A549 (cell line): ENCODE measurements around the gene FOXQ1. TPM values are rescaled to one million over a fixed set of nuclear protein-coding genes. Genes with fewer than 3 reads are reported as not detected.
A peak's percentile ranks its signal among the peaks of the same experiment; 100 is the strongest.

Experiments used
- ATAC-seq, 2 experiments: fragments of 200-7000 bp in 1 of 2; fragments of >200 bp in 1 of 2; cut with Nextera tagmentation in 1 of 2; cut with Tn5 transposase in 1 of 2; 3 replicates each; pipeline versions ENCODE4 v1.8.0 to v1.9.1; 2018 to 2020; ENCODE audit warnings: mild to moderate bottlenecking in 1 of 2, moderate library complexity in 1 of 2
- CTCF ChIA-PET: fragments of 300-600 bp; sonication (Branson Sonifier 250); formaldehyde crosslinking; extraction: SDS; loops from one replicate; lab custom pipeline; 2021; ENCODE audit warnings: antibody characterized with exemption, inconsistent platforms; lab: Yijun Ruan, JAX
- POLR2A ChIA-PET: fragments of 350-600 bp; formaldehyde crosslinking; extraction: SDS; loops from one replicate; lab custom pipeline; 2021; ENCODE audit warnings: antibody characterized with exemption, inconsistent platforms; lab: Yijun Ruan, JAX
- DNase-seq, 2 experiments: peaks; one replicate each; pipeline versions ENCODE4 v3.0.0 to v3.0.0-alpha.2; 2011 to 2016; ENCODE audit warnings: low read depth in 1 of 2, low spot score in 1 of 2
- FAIRE-seq: peaks from 2 replicates; lab custom pipeline; 2011; peaks lifted over from hg19 to GRCh38; lab: Jason Lieb, UNC
- H3K27ac ChIP-seq, 2 experiments: fragments of >200 bp; sonication (Bioruptor Twin); formaldehyde crosslinking; 3 replicates each; pipeline ENCODE4 v1.5.1; 2016 to 2017
- H3K4me1 ChIP-seq: fragments of >200 bp; sonication (Bioruptor Twin); formaldehyde crosslinking; 3 replicates; pipeline ENCODE4 v1.6.1; 2016
- H3K4me2 ChIP-seq: fragments of >200 bp; sonication (Bioruptor Twin); formaldehyde crosslinking; 3 replicates; pipeline ENCODE4 v1.6.1; 2016
- H3K4me3 ChIP-seq: fragments of >200 bp; sonication (Bioruptor Twin); formaldehyde crosslinking; 3 replicates; pipeline ENCODE4 v1.5.1; 2016
- H3K9me3 ChIP-seq: fragments of >200 bp; sonication (Bioruptor Twin); formaldehyde crosslinking; 3 replicates; pipeline ENCODE4 v1.6.1; 2016
- CBX2 ChIP-seq: fragments of 200-600 bp; sonication (generic); IDR thresholded peaks from 2 replicates; pipeline ENCODE4 v1.6.1; 2016; ENCODE audit warnings: low read depth, mild to moderate bottlenecking, borderline replicate concordance
- FOSB ChIP-seq: fragments of 250-450 bp; sonication (Bioruptor Pico); IDR thresholded peaks from 2 replicates; pipeline ENCODE4 v1.5.0; 2020; ENCODE audit warnings: mild to moderate bottlenecking, moderate library complexity
- FOSL2 ChIP-seq, 2 experiments: fragments of 450-650 bp in 1 of 2; fragments of >200 bp in 1 of 2; sonication (Bioruptor Twin) in 1 of 2; formaldehyde crosslinking; IDR thresholded peaks; 2 replicates each; pipeline versions ENCODE4 v1.5.0 to v1.6.1; 2016 to 2020; ENCODE audit warnings: mild to moderate bottlenecking in 1 of 2, moderate library complexity in 1 of 2
- FOXS1 ChIP-seq: fragments of 250-450 bp; sonication (Bioruptor Pico); IDR thresholded peaks from 2 replicates; pipeline ENCODE4 v1.5.0; 2020; ENCODE audit warnings: mild to moderate bottlenecking, moderate library complexity
- GATA3 ChIP-seq: IDR thresholded peaks from 2 replicates; pipeline ENCODE4 v1.6.1; 2012; ENCODE audit warnings: borderline replicate concordance
- JUN ChIP-seq, 2 experiments: fragments of >200 bp; sonication (Bioruptor Twin); formaldehyde crosslinking; IDR thresholded peaks; 2 replicates in 1 of 2; 3 replicates in 1 of 2; pipeline ENCODE4 v1.6.1; 2016 to 2017
- JUNB ChIP-seq: fragments of >200 bp; sonication (Bioruptor Twin); formaldehyde crosslinking; IDR thresholded peaks from 2 replicates; pipeline ENCODE4 v1.6.1; 2016
- MAZ ChIP-seq: fragments of 150-350 bp; IDR thresholded peaks from 2 replicates; pipeline ENCODE4 v1.6.1; 2014; ENCODE audit warnings: antibody characterized with exemption, low read depth, low read length, borderline replicate concordance
- NFE2L2 ChIP-seq: fragments of 150-350 bp; conservative IDR thresholded peaks from 2 replicates; pipeline ENCODE4 v1.6.1; 2014; ENCODE audit warnings: low read length
- NPAS2 ChIP-seq: fragments of 250-450 bp; sonication (Bioruptor Pico); IDR thresholded peaks from 2 replicates; pipeline ENCODE4 v1.8.0; 2022; ENCODE audit warnings: mild to moderate bottlenecking, moderate library complexity, borderline replicate concordance
- RARB ChIP-seq: fragments of 250-450 bp; sonication (Bioruptor Pico); IDR thresholded peaks from 2 replicates; pipeline ENCODE4 v1.8.0; 2021; ENCODE audit warnings: mild to moderate bottlenecking, moderate library complexity
- RFX5 ChIP-seq: fragments of 450-650 bp; IDR thresholded peaks from 2 replicates; pipeline ENCODE4 v1.7.1; 2014; ENCODE audit warnings: antibody characterized with exemption, mild to moderate bottlenecking, moderate library complexity
- ZSCAN20 ChIP-seq: fragments of 250-450 bp; sonication (Bioruptor Pico); IDR thresholded peaks from 2 replicates; pipeline ENCODE4 v1.8.0; 2022; ENCODE audit warnings: mild to moderate bottlenecking, moderate library complexity
- WGBS: methylation state at CpG from one replicate; pipeline ENCODE4 v1.1.6; 2017; ENCODE audit errors: missing lambda C conversion rate; 5-methylcytosine and 5-hydroxymethylcytosine counted together
- polyA plus RNA-seq, 4 experiments: library from polyadenylated mRNA; depleted of rRNA in 3 of 4; stranded (reverse); fragments of >200 nt; fragmentation: RNase III in 1 of 4; extraction: RNeasy Plus Mini Kit Qiagen cat#74134 plus additional on column Dnase treatment in 1 of 4; gene quantifications; 2 replicates in 3 of 4; 3 replicates in 1 of 4; pipeline ENCODE4 v1.2.3, GENCODE V29; 2011 to 2017
- TF ChIP-seq, protein P1 (sequence below): fragments of 250-450 bp; sonication (Bioruptor Pico); IDR thresholded peaks from 2 replicates; pipeline ENCODE4 v1.5.0; 2021; ENCODE audit warnings: mild to moderate bottlenecking, moderate library complexity, borderline replicate concordance
- TF ChIP-seq, protein P2 (sequence below): fragments of >200 bp; sonication (Bioruptor Twin); formaldehyde crosslinking; IDR thresholded peaks from 3 replicates; pipeline ENCODE4 v1.6.1; 2016
- TF ChIP-seq, protein P3 (sequence below): fragments of >200 bp; sonication (Bioruptor Twin); formaldehyde crosslinking; IDR thresholded peaks from 2 replicates; pipeline ENCODE4 v1.6.1; 2016
- TF ChIP-seq, protein P4 (sequence below): IDR thresholded peaks from 2 replicates; pipeline ENCODE4 v1.6.1; 2012; ENCODE audit warnings: low read depth, borderline replicate concordance
- TF ChIP-seq, protein P5 (sequence below): IDR thresholded peaks from 2 replicates; pipeline ENCODE4 v1.6.1; 2012
- TF ChIP-seq, protein P6 (sequence below): fragments of 250-450 bp; sonication (Bioruptor Pico); IDR thresholded peaks from 2 replicates; pipeline ENCODE4 v1.5.0; 2020; ENCODE audit warnings: low read depth, mild to moderate bottlenecking, moderate library complexity

Gene FOXQ1
- polyA plus RNA-seq, 2 of the 4 experiments (the other 2 are of a cell fraction) = 3.5 to 3.6 TPM

DNA sequence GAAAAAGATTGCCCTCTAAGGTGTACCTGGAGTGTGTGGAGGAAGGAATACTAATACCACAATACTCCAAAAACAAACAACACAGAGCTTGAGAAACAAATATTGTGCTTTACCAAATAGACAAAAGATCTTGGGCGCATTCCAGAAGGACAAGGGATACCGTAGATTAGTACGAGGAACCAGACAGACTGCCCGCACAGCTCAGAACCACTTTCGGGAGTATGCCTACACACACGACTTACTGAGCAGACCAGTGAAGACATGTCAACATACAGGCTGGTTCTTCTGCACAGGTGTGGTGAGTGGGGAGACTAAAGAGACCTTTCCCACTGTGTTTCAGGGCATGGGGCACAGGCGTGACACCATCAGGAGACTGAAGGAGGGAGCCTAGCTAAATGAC is 15.8 kb upstream of the FOXQ1 start:
- 19% methylated on average over 7 of the region's 7 CpGs for WGBS
- peak; percentile 72 to 80 for ATAC-seq
- ChIA-PET POLR2A (interaction anchor here (1.2 to 3.7 kb wide), 2 partner anchors 16 to 29 kb away, joined by 3 to 26 read pairs; partner anchors contain the start of gene FOXQ1), CTCF (interaction anchor here (1.1 to 5.1 kb wide), 6 partner anchors 11 to 384 kb away, joined by 3 to 23 read pairs (median 4); partner anchors contain the start of gene FOXQ1)
- H3K4me2 ChIP-seq = peak overlapping the region; percentile 78
- peak overlapping the region; percentile 82 for H3K27ac ChIP-seq
- 0 out of 3 replicates have a peak, but pooled peaks cover 3% of the 10 kb centered on the region for H3K9me3 ChIP-seq
- FAIRE-seq = no peak
- peaks cover 35% of the 10 kb centered on the region for H3K4me1 ChIP-seq
- DNase-seq = peak in 1 of 2 experiments; percentile 9
- TF ChIP-seq, protein P1, sequence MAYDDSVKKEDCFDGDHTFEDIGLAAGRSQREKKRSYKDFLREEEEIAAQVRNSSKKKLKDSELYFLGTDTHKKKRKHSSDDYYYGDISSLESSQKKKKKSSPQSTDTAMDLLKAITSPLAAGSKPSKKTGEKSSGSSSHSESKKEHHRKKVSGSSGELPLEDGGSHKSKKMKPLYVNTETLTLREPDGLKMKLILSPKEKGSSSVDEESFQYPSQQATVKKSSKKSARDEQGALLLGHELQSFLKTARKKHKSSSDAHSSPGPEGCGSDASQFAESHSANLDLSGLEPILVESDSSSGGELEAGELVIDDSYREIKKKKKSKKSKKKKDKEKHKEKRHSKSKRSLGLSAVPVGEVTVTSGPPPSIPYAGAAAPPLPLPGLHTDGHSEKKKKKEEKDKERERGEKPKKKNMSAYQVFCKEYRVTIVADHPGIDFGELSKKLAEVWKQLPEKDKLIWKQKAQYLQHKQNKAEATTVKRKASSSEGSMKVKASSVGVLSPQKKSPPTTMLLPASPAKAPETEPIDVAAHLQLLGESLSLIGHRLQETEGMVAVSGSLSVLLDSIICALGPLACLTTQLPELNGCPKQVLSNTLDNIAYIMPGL (CRISPR knock-in tag) = no peak
- TF ChIP-seq, protein P2, sequence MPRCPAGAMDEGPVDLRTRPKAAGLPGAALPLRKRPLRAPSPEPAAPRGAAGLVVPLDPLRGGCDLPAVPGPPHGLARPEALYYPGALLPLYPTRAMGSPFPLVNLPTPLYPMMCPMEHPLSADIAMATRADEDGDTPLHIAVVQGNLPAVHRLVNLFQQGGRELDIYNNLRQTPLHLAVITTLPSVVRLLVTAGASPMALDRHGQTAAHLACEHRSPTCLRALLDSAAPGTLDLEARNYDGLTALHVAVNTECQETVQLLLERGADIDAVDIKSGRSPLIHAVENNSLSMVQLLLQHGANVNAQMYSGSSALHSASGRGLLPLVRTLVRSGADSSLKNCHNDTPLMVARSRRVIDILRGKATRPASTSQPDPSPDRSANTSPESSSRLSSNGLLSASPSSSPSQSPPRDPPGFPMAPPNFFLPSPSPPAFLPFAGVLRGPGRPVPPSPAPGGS = no peak
- TF ChIP-seq, protein P3, sequence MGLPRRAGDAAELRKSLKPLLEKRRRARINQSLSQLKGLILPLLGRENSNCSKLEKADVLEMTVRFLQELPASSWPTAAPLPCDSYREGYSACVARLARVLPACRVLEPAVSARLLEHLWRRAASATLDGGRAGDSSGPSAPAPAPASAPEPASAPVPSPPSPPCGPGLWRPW = no peak
- TF ChIP-seq FOXS1 (CRISPR knock-in tag) (no peak), NFE2L2 (no peak), RFX5 (no peak), NPAS2 (CRISPR knock-in tag) (no peak), CBX2 (no peak), ZSCAN20 (no peak), RARB (CRISPR knock-in tag) (no peak)
- TF ChIP-seq, protein P4, sequence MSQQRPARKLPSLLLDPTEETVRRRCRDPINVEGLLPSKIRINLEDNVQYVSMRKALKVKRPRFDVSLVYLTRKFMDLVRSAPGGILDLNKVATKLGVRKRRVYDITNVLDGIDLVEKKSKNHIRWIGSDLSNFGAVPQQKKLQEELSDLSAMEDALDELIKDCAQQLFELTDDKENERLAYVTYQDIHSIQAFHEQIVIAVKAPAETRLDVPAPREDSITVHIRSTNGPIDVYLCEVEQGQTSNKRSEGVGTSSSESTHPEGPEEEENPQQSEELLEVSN = no peak
- TF ChIP-seq, protein P5, sequence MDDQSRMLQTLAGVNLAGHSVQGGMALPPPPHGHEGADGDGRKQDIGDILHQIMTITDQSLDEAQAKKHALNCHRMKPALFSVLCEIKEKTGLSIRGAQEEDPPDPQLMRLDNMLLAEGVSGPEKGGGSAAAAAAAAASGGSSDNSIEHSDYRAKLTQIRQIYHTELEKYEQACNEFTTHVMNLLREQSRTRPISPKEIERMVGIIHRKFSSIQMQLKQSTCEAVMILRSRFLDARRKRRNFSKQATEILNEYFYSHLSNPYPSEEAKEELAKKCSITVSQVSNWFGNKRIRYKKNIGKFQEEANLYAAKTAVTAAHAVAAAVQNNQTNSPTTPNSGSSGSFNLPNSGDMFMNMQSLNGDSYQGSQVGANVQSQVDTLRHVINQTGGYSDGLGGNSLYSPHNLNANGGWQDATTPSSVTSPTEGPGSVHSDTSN = no peak
- TF ChIP-seq, protein P6, sequence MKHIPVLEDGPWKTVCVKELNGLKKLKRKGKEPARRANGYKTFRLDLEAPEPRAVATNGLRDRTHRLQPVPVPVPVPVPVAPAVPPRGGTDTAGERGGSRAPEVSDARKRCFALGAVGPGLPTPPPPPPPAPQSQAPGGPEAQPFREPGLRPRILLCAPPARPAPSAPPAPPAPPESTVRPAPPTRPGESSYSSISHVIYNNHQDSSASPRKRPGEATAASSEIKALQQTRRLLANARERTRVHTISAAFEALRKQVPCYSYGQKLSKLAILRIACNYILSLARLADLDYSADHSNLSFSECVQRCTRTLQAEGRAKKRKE = no peak
- H3K4me3 ChIP-seq = peak overlapping the region; percentile 25; the same call in 1 of the 3 replicates

DNA sequence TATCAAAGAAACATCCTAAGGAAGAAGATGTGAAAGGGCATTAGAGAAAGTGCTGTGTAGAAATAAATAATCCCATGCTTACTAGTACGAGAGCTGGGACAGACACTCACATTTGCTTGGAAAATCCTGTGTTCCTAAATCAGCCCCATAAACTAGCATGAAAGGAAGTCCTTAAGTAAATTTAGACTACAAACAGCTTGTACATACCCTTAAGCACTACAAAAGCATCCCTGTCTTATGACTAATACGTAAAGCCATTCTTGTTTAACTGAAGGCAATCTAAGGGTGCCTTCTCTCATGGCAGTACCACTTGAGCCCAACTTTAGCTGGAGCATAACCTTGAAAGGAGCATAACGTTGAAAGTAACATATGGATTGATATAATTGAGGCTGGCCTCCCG is 15.4 kb upstream of the FOXQ1 start:
- POLR2A ChIA-PET = interaction anchor here (1.0 to 3.7 kb wide), 4 partner anchors 9 to 30 kb away, joined by 3 to 26 read pairs (median 4); partner anchors contain the start of gene FOXQ1
- H3K4me2 ChIP-seq = peak overlapping the region; percentile 78
- TF ChIP-seq MAZ (no peak), FOSL2 (IDR thresholded peaks at IDR 0.05) (0 out of 2 replicates have a peak, but pooled peaks have one; percentile 17), FOSL2 (CRISPR knock-in tag; IDR thresholded peaks at IDR 0.05) (peak; percentile 26; the same call in 1 of the 2 replicates), JUNB (peak; percentile 62), JUN (IDR thresholded peaks at IDR 0.05) (no peak), FOSB (no peak), GATA3 (peak; percentile 63)
- H3K4me1 ChIP-seq = peaks cover 35% of the 10 kb centered on the region
- CTCF ChIA-PET = interaction anchor here (1.1 to 5.1 kb wide), 8 partner anchors 11 to 384 kb away, joined by 3 to 23 read pairs (median 4); partner anchors contain the start of gene FOXQ1
- peak overlapping the region; percentile 25; the same call in 1 of the 3 replicates for H3K4me3 ChIP-seq
- H3K9me3 ChIP-seq = 0 out of 3 replicates have a peak, but pooled peaks cover 5% of the 10 kb centered on the region
- DNase-seq = peak in 1 of 2 experiments; percentile 43
- WGBS = 19% methylated on average over 4 of the region's 4 CpGs
- FAIRE-seq = no peak
- peak overlapping the region; percentile 82 for H3K27ac ChIP-seq
- peak; percentile 81 to 82; a peak in 5 of 6 replicates for ATAC-seq
